Fibroblast of lung (primary cell): ENCODE measurements around the gene HBP1. TPM values are rescaled to one million over a fixed set of nuclear protein-coding genes. Genes with fewer than 3 reads are reported as not detected.

Experiments
- DNase-seq, 2 donors: peaks; one replicate each; pipeline versions ENCODE4 v3.0.0 to v3.0.0-alpha.2; 2010; ENCODE audit warnings: low read depth in 2 of 2
- H2AFZ ChIP-seq: 2 replicates; pipeline ENCODE4 v1.5.1; 2012; ENCODE audit warnings: low read length, control low read depth, inconsistent platforms
- H3K27ac ChIP-seq: 2 replicates; pipeline ENCODE4 v1.5.1; 2011; ENCODE audit warnings: low read length, control low read depth; ENCODE audit not compliant: insufficient read depth
- H3K27me3 ChIP-seq: 2 replicates; pipeline ENCODE4 v1.5.1; 2011; ENCODE audit warnings: mild to moderate bottlenecking, low read length; ENCODE audit not compliant: control insufficient read depth, insufficient read depth
- H3K36me3 ChIP-seq: 2 replicates; pipeline ENCODE4 v1.5.1; 2011; ENCODE audit warnings: low read length; ENCODE audit not compliant: control insufficient read depth, insufficient read depth
- H3K4me1 ChIP-seq: 2 replicates; pipeline ENCODE4 v1.5.1; 2011; ENCODE audit warnings: low read length; ENCODE audit not compliant: control insufficient read depth, insufficient read depth; ENCODE audit errors: extremely low read depth
- H3K4me2 ChIP-seq: 2 replicates; pipeline ENCODE4 v1.5.1; 2011; ENCODE audit warnings: low read length, control low read depth; ENCODE audit not compliant: insufficient read depth; ENCODE audit errors: extremely low read depth
- H3K4me3 ChIP-seq, 4 experiments: fragments of 200-600 bp in 1 of 4; sonication (generic) in 1 of 4; replicated peaks in 1 of 4; 2 replicates each; pipeline ENCODE4 v1.5.1; 2011 to 2016; ENCODE audit warnings: low read length in 4 of 4, low read depth in 3 of 4, mild to moderate bottlenecking in 3 of 4, control low read depth in 2 of 4, inconsistent platforms in 1 of 4, mixed read lengths in 1 of 4; ENCODE audit not compliant: insufficient read depth in 1 of 4; ENCODE audit errors: control extremely low read depth in 1 of 4
- H3K79me2 ChIP-seq: 2 replicates; pipeline ENCODE4 v1.5.1; 2012; ENCODE audit warnings: mild to moderate bottlenecking, low read length, inconsistent platforms; ENCODE audit not compliant: control insufficient read depth, insufficient read depth
- H3K9ac ChIP-seq: 2 replicates; pipeline ENCODE4 v1.5.1; 2011; ENCODE audit warnings: mild to moderate bottlenecking, low read length, control low read depth; ENCODE audit not compliant: insufficient read depth
- H3K9me3 ChIP-seq: 2 replicates; pipeline ENCODE4 v1.5.1; 2012; ENCODE audit warnings: low read depth, low read length; ENCODE audit not compliant: control insufficient read depth, insufficient read depth
- H4K20me1 ChIP-seq: 2 replicates; pipeline ENCODE4 v1.5.1; 2011; ENCODE audit warnings: low read length; ENCODE audit not compliant: control insufficient read depth, insufficient read depth; ENCODE audit errors: extremely low read depth
- EZH2 ChIP-seq: IDR thresholded peaks from 2 replicates; pipeline ENCODE4 v1.5.1; 2012; ENCODE audit warnings: low read length, control low read depth, mild to moderate bottlenecking; ENCODE audit errors: missing control alignments
- polyA plus RNA-seq, 2 donors: library from polyadenylated mRNA; depleted of rRNA in 1 of 2; stranded (reverse) in 1 of 2; unstranded in 1 of 2; fragments of >200 nt; gene quantifications; 2 replicates each; pipeline ENCODE4 v1.2.1, GENCODE V29; 2011 to 2012; ENCODE audit warnings: missing spikeins in 1 of 2
- total RNA-seq: library from RNA; depleted of rRNA; stranded (reverse); fragments of >200 nt; gene quantifications from 2 replicates; pipeline ENCODE4 v1.2.1, GENCODE V29; 2014
- TF ChIP-seq, protein P1 (sequence below), 2 donors: IDR thresholded peaks in 1 of 2; conservative IDR thresholded peaks in 1 of 2; 1 replicate in 1 of 2; 2 replicates in 1 of 2; pipeline ENCODE4 v1.5.1; 2011 to 2012; ENCODE audit warnings: low read length in 2 of 2, control low read depth in 1 of 2, inconsistent platforms in 1 of 2, low read depth in 1 of 2, mild to moderate bottlenecking in 1 of 2

Gene HBP1
- total and polyA plus RNA-seq, 2 donors (not counting 1 experiment from before 2014, with no cell fraction given) = 72.9 to 122 TPM

DNA sequence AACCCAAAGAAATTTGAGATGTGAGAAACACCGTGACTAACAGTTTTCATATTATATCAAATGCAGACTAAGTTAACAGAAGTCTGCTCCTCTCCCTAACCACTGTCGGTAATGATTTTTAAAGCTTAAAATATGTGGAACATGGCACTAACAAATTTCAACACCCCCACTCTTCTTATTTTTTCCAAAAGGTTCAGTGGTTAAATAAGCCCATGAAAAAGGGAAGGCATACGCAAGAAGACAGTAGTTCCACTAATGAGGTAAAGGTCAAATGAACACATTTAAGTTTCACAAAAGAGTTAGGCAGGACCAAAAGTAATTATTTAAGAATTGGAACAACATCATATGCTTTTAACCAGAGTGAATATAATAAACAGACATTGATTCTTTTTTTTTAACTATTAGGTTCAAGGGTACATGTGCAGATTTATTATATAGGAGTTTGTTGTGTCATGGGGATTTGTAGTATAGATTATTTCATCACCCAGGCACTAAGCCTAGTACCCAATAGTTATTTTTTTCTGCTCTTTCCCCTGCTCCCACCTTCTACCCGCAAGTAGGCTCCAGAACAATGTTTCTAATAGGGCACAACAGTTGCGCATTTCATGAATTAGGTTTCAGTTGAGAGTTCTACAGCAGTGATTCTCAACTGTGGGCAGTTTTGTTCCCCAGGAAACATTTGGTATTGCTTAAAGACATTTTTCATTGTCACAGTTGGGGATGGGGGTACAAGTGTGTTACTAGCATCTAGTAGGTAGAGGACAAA, 79.9 kb downstream of the HBP1 start:
- no peak for TF ChIP-seq EZH2
- TF ChIP-seq, protein P1, sequence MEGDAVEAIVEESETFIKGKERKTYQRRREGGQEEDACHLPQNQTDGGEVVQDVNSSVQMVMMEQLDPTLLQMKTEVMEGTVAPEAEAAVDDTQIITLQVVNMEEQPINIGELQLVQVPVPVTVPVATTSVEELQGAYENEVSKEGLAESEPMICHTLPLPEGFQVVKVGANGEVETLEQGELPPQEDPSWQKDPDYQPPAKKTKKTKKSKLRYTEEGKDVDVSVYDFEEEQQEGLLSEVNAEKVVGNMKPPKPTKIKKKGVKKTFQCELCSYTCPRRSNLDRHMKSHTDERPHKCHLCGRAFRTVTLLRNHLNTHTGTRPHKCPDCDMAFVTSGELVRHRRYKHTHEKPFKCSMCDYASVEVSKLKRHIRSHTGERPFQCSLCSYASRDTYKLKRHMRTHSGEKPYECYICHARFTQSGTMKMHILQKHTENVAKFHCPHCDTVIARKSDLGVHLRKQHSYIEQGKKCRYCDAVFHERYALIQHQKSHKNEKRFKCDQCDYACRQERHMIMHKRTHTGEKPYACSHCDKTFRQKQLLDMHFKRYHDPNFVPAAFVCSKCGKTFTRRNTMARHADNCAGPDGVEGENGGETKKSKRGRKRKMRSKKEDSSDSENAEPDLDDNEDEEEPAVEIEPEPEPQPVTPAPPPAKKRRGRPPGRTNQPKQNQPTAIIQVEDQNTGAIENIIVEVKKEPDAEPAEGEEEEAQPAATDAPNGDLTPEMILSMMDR (conservative IDR thresholded peaks at IDR 0.05 in 1 of 2, IDR thresholded peaks at IDR 0.05 in 1 of 2; ENCODE audit: low read depth in 1 of 2, low read length in 2 of 2) = no peak
- Histone ChIP-seq H3K9ac (no peak overlapping the region), H3K4me1 (no peaks in the 10 kb centered on the region), H3K36me3 (no peaks in the 10 kb centered on the region), H3K4me2 (no peak overlapping the region), H2AFZ (no peak overlapping the region), H3K79me2 (no peaks in the 10 kb centered on the region), H4K20me1 (no peaks in the 10 kb centered on the region), H3K4me3 (no peak overlapping the region), H3K27ac (no peak overlapping the region), H3K27me3 (no peaks in the 10 kb centered on the region), H3K9me3 (no peaks in the 10 kb centered on the region)
- DNase-seq = no peak

DNA sequence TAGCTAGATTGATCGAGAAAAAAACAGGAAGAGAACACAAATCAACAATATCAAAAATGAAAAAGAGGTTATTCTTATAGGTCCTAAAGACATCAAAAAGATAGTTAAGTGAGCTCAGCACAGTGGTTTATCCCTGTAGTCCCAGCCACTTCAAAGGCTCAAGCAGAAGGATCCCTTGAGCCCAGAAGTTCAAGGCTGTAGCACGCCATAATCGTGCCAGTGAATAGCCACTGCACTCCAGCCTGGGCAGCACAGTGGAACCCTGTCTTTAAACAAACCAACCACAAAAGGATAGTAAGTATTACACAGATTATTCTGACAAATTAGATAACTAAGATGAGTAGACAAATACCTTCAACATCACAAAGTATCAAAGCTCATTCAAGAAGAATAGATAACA, 83.2 kb downstream of the HBP1 start:
- TF ChIP-seq EZH2 = no peak
- TF ChIP-seq, protein P1 (conservative IDR thresholded peaks at IDR 0.05 in 1 of 2, IDR thresholded peaks at IDR 0.05 in 1 of 2; ENCODE audit: low read depth in 1 of 2, low read length in 2 of 2) = no peak

More for the DNA sequence above, 83.2 kb downstream of the HBP1 start:
- Histone ChIP-seq H3K4me3 (no peak overlapping the region), H3K4me1 (no peaks in the 10 kb centered on the region), H3K9me3 (no peaks in the 10 kb centered on the region), H4K20me1 (no peaks in the 10 kb centered on the region), H3K79me2 (no peaks in the 10 kb centered on the region), H3K9ac (no peak overlapping the region), H2AFZ (no peak overlapping the region), H3K36me3 (no peaks in the 10 kb centered on the region), H3K4me2 (no peak overlapping the region), H3K27ac (no peak overlapping the region), H3K27me3 (no peaks in the 10 kb centered on the region)
- no peak for DNase-seq

Other genes with a start within 250 kb of the HBP1 start
- 12.6 and 14.7 TPM in 2 replicates for gene PRKAR2B, start 124.3 kb upstream of the HBP1 start, total RNA-seq
- gene PRKAR2B, start 124.3 kb upstream of the HBP1 start, polyA plus RNA-seq = 6.5 and 9.5 TPM in 2 replicates